ENCODE measurements around the gene TJP2.
A peak's percentile ranks its signal among the peaks of the same experiment; 100 is the strongest.
"Not testable (repeated sequence)": the region's sequence is repeated elsewhere in the genome, so short reads cannot be mapped to it uniquely, and the experiment has no call there.

TJP2 gene

DNA sequence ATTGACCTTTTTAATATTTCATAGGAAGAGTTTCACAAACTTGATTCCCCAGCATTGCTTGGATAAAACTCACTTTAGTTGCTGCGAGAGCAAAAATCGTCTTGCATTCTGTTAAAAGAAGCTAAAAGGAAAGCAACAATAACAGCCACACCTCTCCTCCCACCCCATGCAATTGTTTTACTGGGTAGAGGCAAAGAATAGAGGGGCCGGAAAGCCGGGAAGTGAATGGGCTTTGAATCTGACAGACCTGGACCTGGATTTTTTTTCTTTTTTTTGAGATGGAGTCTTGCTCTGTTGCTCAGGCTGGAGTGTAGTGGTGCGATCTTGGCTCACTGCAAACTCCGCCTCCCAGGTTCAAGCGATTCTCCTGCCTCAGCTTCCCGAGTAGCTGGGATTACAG, 9.5 kb upstream of the TJP2 start:
- DNase-seq: not testable (repeated sequence)

DNA sequence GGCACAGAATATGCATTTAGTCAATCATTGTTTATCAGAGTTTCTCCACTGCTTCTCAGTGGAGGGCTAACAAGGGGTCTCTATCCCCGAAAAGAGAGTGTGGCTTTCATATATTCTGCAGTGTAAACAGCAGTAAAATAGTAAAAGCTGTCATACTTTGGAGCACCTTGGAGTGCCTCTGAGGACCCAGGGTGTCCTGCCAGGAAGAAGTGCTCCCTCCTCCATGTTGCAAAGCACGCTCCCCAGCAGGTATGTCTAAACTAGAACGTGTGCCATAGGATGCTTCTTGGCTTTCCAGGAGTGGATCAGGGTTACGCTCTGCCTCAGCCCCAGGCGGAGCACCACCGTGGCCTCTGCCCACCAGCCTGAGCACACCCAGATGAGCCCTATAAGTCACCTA, 8.5 kb upstream of the TJP2 start:
- DNase-seq: no peak

DNA sequence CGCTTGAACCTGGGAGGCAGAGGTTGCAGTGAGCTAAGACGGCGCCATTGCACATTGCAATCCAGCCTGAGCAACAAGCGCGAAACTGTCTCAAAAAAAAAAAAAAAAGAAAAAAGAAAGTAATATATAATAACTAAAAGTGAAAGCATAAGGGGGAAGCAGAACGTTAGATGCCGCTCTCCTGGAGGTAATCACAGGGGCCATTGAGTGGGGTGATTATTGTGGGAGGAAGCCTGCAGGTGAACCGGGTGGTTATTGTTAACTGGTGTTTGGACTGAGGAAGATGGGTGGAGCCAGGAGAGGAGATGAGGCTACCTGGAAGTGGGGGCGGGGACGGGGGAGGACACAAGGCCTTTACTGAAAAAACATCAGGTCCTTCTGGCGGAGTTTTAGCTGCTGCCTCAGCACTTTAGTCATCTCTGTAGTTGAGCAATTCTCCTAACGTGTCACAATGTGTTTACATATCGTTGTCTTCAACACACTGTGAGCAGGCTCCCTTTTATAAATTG, 5.3 kb upstream of the TJP2 start:
- peak; percentile 51 for DNase-seq

DNA sequence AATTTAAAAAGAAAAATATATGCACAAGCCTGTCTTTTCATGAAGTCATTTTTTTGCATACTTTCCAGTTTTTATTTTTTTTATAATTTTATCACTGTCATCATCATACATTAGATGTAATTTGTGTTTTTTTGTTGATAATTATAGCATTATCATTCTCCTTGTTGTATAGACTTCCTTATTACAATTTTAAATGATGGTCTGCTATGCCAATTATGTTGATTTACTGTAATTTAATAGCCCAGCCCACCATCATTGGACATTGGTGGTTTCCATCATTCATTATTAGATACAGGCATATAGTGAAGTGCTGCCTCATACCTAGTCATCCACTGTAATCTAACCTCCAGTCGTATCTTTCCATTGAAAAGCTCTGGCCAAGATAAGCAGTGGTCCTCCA, 3.8 kb upstream of the TJP2 start:
- DNase-seq: no peak

DNA sequence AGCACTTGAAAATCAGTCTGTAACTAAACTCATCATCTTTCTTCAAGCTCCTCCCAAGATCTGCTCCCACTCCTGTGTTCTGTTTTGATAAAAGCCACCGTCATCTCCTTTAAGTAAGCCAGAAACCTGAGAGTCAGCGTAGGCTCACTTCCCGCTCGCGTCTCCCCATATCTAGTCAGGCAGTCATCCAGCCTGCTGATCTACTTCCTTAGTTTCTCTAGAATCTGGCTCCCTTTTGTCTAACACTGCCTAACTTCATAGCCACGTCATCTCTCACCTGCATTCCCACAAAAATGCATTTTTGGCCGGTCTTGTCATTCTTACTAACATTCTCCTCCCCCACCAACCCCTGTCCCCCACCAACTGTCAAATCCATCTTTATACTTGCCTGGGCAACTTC, 3.0 kb upstream of the TJP2 start:
- no peak for DNase-seq

DNA sequence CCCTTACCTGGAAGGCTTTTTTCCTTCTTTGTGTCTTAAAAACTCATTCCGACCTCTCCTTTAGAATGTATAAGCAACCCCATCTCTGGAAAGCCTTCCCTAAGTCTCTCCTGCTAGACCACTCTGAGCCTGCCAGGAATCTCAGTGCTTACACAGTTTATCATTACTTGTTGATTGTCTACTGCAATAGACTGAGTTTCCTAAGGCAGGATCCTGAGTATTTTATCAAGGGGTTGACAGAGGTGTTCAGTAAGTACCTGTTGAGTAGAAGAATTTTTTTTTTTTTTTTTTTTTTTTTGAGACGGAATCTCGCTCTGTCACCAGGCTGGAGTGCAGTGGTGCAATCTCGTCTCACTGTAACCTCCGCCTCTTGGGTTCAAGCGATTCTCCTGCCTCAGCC, 2.6 kb upstream of the TJP2 start:
- no peak for DNase-seq

DNA sequence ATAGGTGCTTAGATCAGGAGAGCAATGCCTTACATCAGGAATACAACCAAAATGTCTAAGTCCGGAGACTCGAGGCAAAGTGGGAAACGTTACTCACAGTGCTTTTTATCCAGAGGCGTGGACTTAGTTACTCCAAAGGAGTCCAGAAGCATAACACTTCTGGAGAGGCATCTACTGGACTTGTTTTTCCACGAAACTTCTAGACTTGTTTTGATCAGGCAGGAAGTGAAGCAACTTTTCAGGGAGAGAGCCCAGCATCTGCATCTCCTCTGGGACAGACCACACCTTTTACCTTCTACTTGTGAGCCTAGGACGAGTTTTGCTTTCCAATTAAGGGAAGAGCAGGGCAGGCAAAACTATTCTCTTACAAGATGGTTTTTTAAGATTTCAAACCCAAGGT, 1.2 kb upstream of the TJP2 start:
- DNase-seq: no peak

DNA sequence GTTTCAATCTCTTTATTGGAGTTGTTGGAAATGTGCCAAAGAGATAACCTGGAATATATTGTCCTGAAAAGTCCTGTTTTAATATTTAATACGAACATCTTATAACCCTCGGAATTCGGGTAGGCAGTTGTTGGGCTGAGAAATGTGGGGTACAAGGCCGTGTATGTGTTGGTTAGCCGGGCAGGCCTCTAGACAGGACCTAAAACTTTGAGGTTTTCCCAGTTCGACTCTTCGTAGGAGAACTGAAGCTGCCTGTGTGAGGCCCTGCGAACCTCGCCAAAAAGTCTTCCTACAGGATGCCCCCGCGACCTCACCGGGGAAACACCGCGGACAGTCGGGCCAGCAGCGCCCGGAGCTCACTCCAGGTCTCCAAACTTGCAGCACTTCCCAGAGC, 583 bp upstream of the TJP2 start:
- DNase-seq: no peak

DNA sequence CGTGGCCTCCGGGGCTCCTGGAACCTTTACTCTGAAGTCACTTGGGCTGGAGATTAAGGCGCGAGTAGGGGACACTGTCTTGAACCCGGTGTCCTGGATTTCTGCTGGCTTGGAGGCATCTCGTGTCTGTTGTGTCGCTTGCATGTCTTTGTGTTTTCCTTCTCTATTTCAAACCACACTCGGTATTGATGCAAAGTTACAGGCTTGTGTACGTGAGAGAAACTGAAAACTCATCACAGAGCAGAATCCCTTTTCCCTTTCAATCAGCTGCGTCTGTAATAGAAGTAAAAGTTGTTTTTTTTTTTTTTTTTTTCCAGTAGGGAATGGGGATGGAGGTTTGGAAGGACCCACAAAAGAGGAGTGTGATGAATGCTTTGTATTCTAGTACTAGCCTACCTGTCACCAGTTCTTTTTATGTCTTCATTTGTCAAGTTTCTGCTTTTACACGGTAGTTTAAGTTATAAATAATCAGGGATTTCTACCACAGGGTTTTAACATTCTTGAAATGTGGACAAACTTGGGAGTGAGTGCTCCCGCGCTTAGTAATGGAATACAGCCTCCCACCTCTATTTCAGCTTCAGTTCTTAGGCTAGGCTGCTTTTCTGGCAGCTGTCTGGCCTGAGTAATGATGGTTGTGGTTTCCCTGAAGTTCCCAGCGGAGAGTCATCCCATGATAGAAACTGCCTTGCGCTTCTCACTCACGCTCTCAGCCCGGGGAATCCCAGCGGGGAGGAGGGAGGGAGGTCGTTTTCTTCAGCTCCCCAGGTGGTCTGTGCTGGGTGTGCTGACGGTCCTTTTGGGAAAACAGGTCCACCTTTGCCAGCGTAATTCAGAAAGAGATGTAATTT, 763 bp downstream of the TJP2 start:
- peak; percentile 44 for DNase-seq

DNA sequence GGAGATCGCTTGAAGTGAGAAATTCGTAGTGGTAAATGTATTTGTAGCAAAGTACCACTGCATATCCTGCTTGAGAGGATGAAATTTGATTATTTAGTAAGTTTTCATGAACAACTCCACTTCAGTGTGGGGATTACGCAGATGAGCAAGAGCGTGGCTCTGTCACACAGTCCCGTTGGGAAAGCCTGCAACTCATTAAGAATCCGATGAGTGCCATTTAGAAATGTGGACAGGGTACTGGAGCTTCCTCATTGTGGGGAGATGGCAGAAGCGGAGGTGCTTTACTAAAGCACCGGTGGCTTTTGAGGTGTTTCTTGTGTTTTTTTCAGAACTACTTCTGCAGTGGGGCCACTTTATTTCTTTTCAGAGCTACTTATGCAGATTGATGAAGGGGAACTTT, 1.4 kb downstream of the TJP2 start:
- DNase-seq: no peak

DNA sequence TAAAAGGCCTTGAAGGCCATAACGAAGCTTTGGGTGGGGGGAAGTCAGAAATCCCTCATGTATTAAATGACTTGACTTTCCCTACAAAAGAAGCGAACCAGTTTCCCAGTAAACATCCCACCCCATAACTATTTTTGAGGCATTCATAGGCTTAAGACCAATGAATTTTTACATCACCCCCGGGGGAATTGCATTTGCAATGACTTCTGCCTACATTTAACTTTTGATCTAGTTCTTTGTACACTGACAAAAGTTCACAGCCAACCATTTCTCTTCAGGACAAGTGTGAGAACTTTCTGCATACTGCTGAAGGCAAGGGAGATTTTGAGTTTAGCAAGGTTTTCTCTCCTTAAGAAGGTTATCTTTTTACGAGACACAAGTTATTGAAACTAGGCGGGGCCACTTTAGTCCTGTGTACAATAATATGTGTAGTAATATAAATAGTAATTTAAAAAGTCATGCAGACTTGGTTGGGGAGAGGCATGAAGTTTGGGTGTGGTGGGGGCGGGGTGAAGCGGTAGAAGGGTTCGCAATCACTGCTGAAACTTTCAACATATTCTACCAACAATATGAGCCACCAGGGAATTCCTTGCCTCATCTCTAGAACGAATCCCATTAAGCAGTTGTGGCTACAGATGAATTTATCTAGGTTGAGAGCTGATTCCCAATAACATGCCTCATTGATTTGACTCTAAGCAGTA, 2.5 kb downstream of the TJP2 start:
- DNase-seq: no peak

DNA sequence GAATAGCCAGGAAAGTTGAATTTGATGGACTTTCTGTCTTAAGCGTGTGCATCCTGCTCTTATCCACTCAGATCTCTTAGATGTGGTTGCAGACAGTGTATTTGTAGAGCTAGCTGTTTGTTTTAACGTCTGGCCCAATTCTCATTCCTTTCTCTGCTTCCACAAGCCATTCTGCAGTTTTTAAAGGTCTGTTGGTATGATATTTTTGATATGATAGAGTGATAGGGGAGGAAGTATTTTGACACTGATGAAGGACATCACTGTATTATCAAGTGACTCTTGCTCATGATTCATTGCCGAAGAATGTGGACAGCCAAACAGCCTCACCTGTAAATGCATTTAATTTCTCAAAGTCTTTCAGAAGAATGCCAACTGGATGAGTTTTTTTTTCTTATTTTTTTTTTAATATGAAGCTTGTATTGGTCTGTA, 4.5 kb downstream of the TJP2 start:
- no peak for DNase-seq

DNA sequence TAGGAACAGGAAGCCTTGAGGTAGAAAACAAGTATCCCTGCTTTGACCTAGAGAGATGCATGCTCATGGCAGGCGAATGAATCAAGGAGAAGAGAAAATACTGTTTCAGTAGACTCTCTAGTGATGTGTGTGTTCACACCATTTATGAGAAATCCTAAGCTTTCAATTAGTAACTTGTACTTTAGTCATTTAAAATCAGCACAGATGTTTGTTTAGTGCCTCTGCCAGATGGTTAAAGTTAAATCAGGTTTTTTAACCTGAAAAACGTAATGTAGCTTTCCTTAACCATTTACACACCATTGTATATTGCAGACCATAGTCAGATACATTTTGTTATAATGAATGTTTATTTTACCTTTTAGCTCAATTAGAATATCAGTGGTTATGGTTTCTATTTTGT, 5.0 kb downstream of the TJP2 start:
- no peak for DNase-seq

DNA sequence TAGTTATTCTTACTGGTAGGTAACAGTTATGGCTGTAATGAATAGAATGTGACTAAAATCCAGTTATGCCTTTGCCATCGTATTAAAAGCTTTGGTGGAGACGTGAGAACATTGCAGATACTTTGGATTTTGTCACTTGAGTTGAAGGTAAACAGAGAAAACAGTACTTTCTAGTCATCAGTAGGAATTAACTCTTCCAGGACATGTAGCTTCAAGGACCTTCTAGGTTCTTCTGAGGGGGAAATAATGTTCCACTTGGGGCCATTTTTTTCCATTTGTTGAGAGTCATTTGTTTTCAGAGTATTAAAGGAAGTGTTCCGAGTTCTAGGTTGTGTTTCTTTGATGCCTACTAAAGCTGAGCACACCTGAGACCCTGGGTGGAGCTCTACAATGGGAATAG, 6.1 kb downstream of the TJP2 start:
- no peak for DNase-seq

DNA sequence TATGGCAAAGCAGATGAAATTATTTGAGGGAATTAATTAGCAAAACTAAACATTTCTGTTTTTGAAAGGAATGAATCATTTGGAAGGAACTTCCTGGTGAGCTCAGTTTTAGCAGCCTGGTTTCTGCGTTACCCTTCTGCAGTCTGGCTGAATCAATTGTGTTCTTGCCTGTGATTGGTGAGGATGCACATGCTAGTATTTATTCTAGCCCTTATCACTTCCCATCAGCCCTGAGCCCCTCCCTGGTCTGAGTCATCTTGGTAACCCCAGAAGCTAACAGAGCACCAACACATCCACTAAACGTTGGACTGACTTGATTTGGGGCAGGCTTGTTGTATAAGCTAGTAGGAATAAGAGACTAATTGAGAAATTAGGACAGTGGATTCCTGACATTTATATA, 6.6 kb downstream of the TJP2 start:
- DNase-seq: peak; percentile 58

DNA sequence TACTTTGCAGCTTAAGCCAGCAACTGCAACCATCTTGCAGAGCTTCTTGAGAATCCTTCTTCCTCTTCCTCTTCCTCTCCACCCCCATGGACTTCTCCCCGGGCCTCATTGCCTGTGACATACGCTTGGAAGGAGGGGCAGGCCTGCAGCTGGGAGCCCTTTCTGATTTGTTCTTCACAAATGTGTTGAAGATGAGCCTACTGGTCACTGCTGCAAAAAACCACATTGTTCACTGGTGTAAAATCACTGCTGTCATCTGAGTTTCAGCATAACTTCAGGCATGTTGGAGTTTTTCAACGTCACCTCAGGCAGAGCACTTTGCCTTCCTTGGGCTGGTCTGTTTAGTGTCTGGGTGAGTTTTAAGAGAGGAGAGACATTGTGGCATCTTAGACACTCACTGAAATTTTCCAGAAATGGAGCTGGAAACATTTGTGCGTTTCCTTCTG, 7.9 kb downstream of the TJP2 start:
- DNase-seq: peak; percentile 52

DNA sequence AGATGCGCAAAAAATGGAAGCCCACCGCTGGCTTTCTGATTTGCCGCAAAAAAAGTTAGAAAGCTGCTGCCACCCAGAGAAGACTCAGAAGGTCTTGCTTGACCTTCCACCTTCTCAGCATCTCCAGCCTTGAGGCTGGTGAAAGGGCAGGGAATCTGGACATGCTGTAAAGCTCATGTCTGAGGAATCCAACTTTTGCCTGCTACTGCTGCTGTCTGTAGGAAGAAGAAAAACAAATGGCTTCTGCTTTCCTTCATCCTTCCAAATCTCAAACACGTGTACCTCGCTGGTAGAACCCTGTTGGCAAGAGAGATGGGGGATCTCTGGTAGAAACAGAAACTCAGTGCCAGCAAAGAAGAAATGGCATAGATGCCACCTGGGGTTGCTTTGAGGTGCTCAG, 10.2 kb downstream of the TJP2 start:
- no peak for DNase-seq

DNA sequence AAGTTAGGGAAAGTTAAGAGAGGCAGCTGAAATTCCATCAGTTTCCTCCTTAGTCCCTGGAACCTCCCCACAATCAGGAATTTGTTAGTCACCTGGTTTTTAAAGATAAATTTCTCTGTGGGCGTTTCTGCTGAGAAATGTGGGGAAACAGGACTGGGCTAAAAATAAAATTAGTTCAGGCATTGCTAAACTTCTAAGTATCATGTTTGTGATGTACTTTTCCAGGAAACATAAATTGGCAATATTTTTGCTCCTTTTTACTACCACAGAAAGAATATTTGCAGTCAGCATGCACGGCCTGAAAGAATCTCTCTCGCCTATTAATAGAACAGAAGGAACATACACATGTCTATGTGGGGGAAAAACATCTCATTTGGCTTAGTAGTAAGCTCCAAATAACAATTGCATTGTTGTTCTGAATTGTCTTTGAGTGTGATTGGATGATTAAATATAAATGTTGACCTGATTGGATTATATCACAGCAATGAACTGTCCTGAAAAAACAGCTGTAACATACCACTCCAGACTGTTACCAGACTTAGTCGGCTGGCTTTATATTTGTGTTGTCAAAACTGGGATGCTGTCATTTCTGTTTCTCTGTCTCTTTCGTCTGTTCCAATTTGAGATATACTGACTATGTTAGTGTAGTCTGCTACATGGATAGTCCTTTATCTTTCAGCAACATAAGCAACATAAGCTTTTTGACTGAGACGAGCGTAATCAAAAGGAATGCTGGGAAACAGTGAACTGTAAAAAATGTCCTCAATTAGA, 12.9 kb downstream of the TJP2 start:
- DNase-seq: no peak

DNA sequence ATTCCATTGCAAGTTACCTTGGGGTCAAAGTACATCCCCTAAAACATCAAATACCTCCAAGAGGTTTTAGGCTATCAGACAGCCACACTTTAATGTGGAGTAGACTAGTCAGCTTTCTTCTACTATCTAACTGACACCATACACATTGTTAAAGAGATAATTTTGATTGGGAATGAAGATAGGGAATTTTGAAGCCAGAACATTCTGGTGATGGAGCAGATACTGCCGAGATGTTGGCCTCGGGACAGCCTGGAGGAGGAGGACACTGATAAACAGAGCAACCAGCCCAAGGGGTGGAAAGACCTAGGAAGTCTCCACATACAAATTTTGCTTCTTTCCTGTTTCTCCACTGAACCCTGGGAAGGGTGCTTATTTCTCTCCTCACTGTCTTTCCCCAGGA, 14.9 kb downstream of the TJP2 start:
- DNase-seq: no peak

DNA sequence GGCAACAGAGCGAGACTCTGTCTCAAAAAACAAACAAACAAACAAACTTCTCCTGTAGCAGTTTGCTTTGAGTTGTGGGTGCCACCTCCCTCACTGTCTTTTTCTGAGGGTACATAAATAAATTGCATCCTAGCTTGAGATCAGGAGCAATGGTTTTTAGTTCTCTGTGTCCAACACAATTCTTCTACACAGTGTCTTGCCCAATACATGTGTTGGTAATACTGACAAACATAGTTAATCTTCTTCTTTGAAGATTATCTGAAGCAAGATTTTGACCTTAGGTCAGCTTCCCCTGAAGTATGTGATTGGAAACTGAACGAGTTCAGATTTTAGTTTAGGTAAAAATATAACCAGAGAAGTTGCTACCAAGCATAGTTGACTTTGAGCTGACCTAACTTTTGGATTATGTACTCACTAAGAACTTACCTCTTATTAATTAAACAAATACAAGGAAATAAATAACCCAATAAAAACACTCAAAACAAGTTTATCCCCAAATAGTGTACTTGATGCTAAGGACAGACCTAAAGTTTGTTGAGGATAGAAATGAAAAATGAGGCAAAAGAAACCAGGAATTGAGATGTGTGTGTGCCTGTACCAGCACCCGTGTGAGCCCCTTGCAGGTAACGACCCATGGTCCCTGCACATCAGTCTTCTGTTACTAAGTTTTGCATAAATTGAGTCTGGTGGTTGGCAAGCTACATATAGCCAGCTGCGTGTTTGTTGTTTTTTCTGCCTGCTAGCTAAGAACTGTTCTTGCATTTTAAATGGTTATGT, 16.2 kb downstream of the TJP2 start:
- no peak for DNase-seq

DNA sequence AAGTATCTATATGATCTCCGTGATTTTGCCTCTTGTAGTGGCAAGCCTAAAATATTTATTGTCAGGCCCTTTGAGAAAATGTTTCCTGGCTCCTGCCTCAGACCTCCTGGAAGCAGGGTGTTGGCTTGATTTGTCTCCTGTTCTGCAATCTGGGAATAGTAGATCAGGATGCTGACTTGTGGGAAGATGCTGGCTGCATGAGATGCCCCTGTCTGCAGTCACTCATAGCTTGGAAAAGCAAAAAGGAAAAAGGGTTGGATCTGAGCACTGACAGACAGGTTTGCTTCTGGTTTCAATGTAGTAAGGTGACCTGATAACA, 16.7 kb downstream of the TJP2 start:
- no peak for DNase-seq

DNA sequence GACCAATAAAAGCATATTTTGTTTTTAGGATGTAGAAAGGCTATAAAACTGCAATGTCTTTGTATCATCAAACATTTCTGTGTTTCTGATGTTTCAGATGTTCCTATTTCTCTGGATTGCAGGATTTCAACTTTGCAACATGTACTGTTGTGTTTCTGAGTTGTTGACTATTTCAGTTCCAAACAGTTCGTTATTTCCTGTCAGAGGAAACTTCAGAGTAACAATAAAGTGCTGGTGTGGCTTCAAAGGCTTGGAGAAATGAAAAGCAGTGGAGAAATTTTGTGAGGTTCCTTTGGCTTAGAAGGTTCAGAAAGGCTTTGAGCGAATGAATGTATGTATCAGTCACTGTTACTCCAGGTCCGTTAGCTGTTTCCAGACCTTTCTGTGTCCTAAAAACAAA, 17.2 kb downstream of the TJP2 start:
- no peak for DNase-seq

DNA sequence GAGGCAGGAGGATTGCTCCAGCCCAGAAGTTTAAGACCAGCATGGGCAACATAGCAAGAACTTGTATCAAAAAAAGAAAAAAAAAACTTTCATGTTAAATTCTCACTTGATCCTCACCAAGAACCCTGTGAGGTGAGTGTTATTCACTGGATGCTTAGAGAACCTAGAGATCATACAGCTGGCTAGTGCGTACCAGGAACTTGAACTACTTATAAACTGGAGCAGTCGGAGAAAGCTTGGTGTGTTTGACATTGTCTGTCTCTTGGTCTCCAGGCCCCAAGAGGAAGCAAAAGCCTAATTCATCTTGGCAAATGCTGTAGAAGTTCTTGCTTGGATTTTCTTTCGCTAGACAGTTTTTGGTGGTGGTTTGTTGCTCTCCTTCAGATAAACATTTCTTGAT, 18.1 kb downstream of the TJP2 start:
- DNase-seq: no peak

Data from CD4-positive, alpha-beta T cell treated with Interleukin-15 for 1 hour (primary cell).